GM18867 (cell line): ENCODE measurements around the gene KCNN3.

Source experiments
- ATAC-seq: cut with Tn5 transposase; IDR thresholded peaks from one replicate; pipeline ENCODE4 v1.9.1; 2021; ENCODE audit warnings: mild to moderate bottlenecking, moderate library complexity; ENCODE audit not compliant: unreplicated experiment

KCNN3 gene

DNA sequence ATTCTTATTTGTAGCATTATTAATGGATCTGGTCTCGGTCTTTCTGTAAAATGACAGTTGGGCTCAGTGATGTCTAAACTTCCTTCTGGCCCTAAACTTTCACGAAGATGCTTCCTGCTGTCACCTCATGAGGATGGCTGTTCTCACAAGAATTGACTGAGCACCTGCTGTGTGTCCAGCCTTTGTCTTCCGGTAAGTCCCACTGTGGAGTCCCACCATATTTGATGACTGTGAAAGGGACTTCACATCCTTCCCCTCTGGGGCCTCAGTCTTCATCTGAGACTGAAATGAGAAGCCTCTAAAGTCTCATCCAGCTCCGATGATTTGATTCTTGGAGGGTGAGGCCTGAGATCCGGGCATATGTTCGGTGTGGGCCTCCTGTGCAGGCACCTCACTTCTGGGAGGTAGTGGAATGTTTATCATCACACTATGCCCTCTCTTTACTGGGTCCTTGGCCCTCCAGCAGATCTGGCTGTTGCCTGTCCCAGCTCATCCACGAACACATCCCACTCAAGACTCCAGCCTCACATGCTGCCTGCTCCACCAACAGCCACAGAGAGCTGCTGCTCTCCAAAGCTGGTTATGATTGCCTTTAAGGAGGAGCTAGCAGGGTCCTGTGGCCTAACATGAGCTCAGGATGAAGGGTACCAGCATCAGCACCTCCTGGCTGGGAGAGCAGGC lies 95.8 kb downstream of the KCNN3 start:
- ATAC-seq, result no peak

GRCh38 chr1:154773551-154773950 lies 96.5 kb downstream of the KCNN3 start:
- ATAC-seq, result no peak

GRCh38 chr1:154772606-154773506 lies 97.2 kb downstream of the KCNN3 start:
- ATAC-seq, result no peak

DNA sequence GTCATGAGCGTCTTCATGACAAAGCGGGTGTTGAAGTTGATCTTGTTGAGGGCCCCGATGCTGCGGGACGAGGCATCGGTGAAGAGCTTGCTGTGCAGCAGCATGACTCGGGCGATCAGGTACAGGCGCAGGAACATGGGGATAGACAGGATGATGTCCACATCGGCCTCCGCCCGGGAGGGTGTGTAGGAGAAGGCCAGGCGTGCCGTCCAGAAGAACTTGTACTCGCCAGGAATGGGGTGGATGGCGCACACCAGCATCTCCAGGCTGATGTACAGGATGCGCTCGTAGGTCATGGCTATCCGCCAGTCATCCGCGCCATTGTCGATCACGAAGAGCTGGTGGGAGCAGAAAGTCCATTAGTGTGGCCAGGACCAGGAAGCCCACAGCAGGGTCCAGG lies 98.0 kb downstream of the KCNN3 start:
- no peak for ATAC-seq

DNA sequence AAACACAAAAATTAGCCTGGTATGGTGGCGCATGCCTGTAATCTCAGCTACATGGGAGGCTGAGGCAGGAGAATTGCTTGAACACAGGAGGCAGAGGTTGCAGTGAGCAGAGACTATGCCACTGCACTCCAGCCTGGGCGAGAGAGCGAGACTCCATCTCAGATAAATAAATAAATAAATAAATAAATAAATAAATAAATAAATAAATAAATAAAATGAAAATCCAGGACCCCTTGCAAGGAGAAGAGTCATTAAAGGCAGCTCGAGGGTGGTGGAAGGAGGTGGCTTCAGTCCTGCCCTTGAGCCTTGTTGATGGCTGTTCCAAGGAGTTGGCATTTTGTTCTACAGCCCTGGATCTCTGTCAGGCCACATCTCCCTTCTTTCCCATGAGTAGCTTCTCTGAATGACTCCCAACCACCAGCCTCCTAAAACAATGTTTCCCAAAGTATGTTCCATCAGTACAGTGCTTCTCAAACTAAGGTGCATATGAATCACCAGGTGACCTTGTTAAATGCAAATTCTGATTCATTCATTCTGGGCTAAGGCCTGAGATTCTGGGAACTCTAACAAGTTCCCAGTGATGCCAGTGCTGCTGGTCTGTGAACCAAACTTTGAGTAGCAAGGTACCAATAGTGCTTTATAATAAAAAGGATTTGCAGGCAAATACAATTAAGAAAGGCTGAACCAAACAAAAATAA lies 99.0 kb downstream of the KCNN3 start:
- ATAC-seq, result no peak

DNA sequence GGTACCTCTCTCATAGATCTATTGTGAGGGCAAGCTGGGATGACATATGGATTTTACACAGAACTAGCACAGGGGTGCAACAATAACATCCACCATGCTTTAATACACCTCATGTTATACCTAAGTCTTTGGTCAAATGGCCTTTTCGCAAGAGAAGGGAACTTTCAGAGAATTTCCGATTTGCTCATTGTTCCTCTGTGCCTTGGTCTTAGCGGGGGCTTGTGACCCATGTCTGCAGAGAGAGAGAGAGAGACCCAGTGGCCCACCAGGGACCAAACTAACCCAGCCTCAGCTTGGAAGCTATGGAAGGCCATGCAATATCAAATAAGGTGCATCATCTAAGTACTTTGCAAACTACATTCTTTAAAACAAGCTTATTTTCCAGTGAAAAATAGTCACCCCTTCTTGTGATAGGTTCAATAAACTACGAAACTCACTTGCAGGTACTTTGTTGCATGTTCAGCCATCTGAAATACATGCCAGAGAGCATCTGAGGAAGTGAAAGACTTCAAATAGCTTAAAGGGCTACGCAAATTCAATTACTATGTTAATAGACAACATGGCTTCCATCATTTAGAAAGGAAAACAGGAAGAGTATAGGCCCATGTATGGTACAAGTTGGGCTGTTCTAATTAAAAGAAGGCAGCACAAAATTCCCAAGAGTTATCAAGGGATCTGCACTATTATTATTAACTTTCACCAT lies 100.7 kb downstream of the KCNN3 start:
- ATAC-seq, result no peak

- ATAC-seq, result no peak
These were observed 101.5 kb downstream of the KCNN3 start for GRCh38 chr1:154768456-154769125.

DNA sequence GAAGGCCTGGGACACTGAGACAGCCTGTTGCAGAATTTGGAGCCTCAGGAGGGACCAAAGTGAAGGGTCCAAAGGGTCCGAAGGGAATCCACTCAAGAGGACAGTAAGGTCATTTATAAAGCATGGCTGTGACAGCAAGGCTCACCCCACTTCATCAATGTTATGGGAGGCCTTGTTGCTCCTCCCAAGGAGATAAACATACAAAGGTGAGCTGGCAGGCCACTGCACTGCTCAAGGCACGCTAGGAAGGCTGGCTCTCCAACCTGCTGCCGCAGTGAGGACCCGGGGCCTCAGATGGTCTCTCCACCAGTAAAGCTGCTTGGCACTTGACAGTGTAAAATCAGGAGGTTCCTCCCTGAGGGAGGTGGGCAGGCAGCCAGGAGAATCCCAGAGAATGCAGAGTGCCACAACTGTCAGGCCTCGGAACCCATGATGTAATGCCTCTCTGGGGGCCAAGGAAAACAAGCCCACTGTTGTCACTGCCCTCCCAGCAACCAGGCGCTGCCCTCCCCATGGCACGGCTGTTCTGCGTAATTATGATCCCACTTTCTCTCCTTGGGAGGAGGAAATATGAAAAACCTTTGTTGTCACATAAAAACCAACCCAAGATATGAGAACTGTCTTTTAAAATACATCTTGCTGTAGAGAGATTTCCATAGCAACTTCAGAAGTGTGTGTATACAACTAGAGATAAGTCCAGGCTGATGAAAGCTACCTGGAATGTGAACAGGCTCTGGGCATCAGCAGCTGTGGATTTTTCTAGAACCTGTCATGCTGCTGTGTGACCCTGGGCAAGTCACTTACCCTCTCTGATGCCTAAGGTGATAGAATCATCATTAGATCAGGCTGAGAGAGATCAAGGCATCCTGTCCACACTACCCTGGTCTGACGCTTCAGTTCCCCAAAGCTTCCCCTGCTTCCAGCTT lies 102.5 kb downstream of the KCNN3 start:
- no peak for ATAC-seq

DNA sequence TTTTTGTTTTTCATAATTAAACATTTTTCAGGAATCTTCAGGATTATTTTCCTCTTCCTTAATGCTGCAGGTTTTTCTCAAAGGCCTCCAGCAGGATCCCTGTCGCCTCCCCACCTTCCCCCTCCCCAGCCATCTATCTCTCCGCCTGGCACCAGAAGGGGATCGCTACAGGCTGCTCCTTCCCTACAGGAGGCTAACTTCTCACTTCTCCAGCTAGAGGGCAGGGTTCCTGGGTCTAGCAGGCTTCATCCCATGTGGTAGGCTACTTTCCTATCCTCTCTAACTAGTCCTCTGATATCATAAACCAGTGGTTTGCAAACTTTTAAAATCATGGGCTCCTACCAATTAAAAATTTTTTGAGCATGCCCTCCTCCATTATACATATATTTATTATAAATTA lies 104.1 kb downstream of the KCNN3 start:
- ATAC-seq, result no peak

- no peak for ATAC-seq
These were observed 105.3 kb downstream of the KCNN3 start for GRCh38 chr1:154764773-154765172.

DNA sequence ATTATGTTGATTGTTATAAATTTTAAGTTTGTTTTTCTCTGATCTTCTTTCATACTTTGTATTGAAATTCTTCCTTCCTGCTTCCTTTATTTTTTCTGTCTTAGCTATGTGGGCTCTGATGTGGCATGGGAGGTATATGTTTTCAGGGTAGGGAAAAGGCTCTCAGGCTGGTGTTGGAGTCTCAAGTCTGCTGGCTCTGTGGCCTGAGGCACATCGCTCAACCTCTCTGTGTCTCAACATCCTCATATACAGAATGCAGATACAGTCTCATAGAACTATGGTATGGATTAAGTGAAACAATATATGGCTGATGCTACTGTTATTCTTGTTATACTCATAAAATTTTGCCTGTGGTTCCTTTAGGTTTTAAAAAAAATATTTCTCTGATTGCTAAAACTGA lies 105.9 kb downstream of the KCNN3 start:
- no peak for ATAC-seq

- ATAC-seq, result no peak
These were observed 109.6 kb downstream of the KCNN3 start for GRCh38 chr1:154760469-154760933.

- ATAC-seq, result no peak
These were observed 110.3 kb downstream of the KCNN3 start for GRCh38 chr1:154759793-154760192.

- no peak for ATAC-seq
These were observed 110.9 kb downstream of the KCNN3 start for GRCh38 chr1:154759196-154759595.

GRCh38 chr1:154758346-154758745 lies 111.7 kb downstream of the KCNN3 start:
- ATAC-seq, result no peak

- ATAC-seq, result no peak
These were observed 113.1 kb downstream of the KCNN3 start for GRCh38 chr1:154756793-154757548.

GRCh38 chr1:154755858-154756730 lies 114.0 kb downstream of the KCNN3 start:
- no peak for ATAC-seq

DNA sequence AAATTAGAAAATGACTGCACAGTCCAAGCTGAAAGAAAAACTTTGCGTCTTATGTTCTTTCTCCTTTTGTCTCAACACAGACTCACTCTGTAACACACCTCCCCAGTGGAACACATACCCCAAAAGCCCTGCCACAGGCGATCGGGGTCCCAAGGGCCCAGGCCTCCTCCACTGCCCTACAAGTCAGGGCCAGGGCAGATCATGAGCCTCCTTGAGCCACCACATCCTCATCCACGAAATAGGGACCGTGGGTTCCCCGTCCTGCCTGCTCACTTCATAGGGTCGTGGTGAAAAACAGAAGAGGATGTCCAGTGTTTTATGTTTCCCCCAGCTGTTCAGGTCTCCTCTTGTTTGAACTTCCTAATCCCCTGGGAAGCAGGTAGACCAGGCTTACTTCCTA lies 116.7 kb downstream of the KCNN3 start:
- no peak for ATAC-seq
